Thoracic aorta (tissue), 2 donors: Measurements from ENCODE around the gene DVL2. TPM values are rescaled to one million over a fixed set of nuclear protein-coding genes. Genes with fewer than 3 reads are reported as not detected.
A peak's percentile ranks its signal among the peaks of the same experiment; 100 is the strongest.

ENCODE experiments used
- ATAC-seq: fragments of 150-250 bp; one replicate; pipeline ENCODE4 v1.8.0; 2017; ENCODE audit warnings: low read depth; ENCODE audit not compliant: insufficient number of reproducible peaks, low FRiP score
- DNase-seq: peaks from one replicate; pipeline ENCODE4 v3.0.0-alpha.2; 2020; ENCODE audit warnings: low spot score
- H3K27ac ChIP-seq, 2 donors: fragments of 200-600 bp; sonication (generic); 1 replicate in 1 of 2; 2 replicates in 1 of 2; pipeline ENCODE4 v1.5.1; 2016; ENCODE audit warnings: mild to moderate bottlenecking in 2 of 2, moderate library complexity in 2 of 2
- H3K27me3 ChIP-seq: fragments of 200-600 bp; sonication (generic); replicated peaks from 2 replicates; pipeline ENCODE4 v1.6.0; 2016; ENCODE audit warnings: mild to moderate bottlenecking; ENCODE audit not compliant: insufficient read depth
- H3K36me3 ChIP-seq: fragments of 200-600 bp; sonication (generic); one replicate; pipeline ENCODE4 v1.5.1; 2016
- H3K4me1 ChIP-seq, 2 donors: fragments of 200-600 bp; sonication (generic); 1 replicate in 1 of 2; 2 replicates in 1 of 2; pipeline versions ENCODE4 v1.5.1 to v1.6.0; 2016; ENCODE audit warnings: low read depth in 2 of 2, mild to moderate bottlenecking in 1 of 2; ENCODE audit not compliant: control insufficient read depth in 1 of 2
- H3K4me3 ChIP-seq: fragments of 200-600 bp; sonication (generic); 2 replicates; pipeline ENCODE4 v1.5.1; 2016; ENCODE audit warnings: mild to moderate bottlenecking
- H3K9me3 ChIP-seq: fragments of 200-600 bp; sonication (generic); 2 replicates; pipeline ENCODE4 v1.5.1; 2016
- CTCF ChIP-seq: fragments of 200-600 bp; sonication (generic); IDR thresholded peaks from one replicate; pipeline ENCODE4 v1.5.1; 2019; ENCODE audit warnings: antibody characterized with exemption
- total RNA-seq, 2 donors: library from RNA; depleted of rRNA; stranded (reverse); fragments of >200 nt; gene quantifications; one replicate each; pipeline versions ENCODE4 v1.1.0 to v1.2.3, GENCODE V29; 2016

Gene DVL2
- total RNA-seq, 2 donors from 2014 or later = 52.8 to 68.5 TPM

- no peaks in the 10 kb centered on the region for H3K9me3 ChIP-seq
- ATAC-seq = no peak
- peaks cover 18% of the 10 kb centered on the region for H3K36me3 ChIP-seq
- H3K4me3 ChIP-seq = peak overlapping the region; percentile 98
- no peak for DNase-seq
- no peak for TF ChIP-seq CTCF
- H3K4me1 ChIP-seq = peaks cover 18 to 36% of the 10 kb centered on the region in 2 donors
- H3K27ac ChIP-seq = peak overlapping the region; percentile 99
- H3K27me3 ChIP-seq = no peaks in the 10 kb centered on the region
These were observed 18.8 kb upstream of the DVL2 start for GRCh38 chr17:7253082-7253481.

- H3K4me3 ChIP-seq = peak within 1 kb of the TSS; percentile 98
- ATAC-seq (peak; percentile 52), DNase-seq (peak; percentile 85)
- peaks cover 18 to 36% of the 10 kb centered on the region in 2 donors for H3K4me1 ChIP-seq
- peak within 1 kb of the TSS; percentile 99 for H3K27ac ChIP-seq
- H3K36me3 ChIP-seq = peaks cover 12% of the 10 kb centered on the region
- H3K27me3 ChIP-seq = no peaks in the 10 kb centered on the region
- no peak for TF ChIP-seq CTCF
- no peaks in the 10 kb centered on the region for H3K9me3 ChIP-seq
These were observed 18.1 kb upstream of the DVL2 start, which contains the start of gene ELP5 for GRCh38 chr17:7252176-7253043. ELP5 (plus strand) TSS chr17:7252215; CDS start chr17:7252551, 336 bp downstream.

GRCh38 chr17:7251661-7252175 lies 17.4 kb upstream of the DVL2 start, which contains the start of gene CTDNEP1:
CTDNEP1 (minus strand) TSS chr17:7251734; CDS start chr17:7251296, 438 bp downstream.
- ATAC-seq (peak; percentile 98), DNase-seq (peak; percentile 94)
- Histone ChIP-seq H3K9me3 (no peaks in the 10 kb centered on the region), H3K27me3 (no peaks in the 10 kb centered on the region), H3K27ac (peak within 1 kb of the TSS; percentile 99), H3K4me3 (peak within 1 kb of the TSS; percentile 98), H3K4me1 (peaks cover 18 to 36% of the 10 kb centered on the region in 2 donors), H3K36me3 (peaks cover 13% of the 10 kb centered on the region)
- no peak for TF ChIP-seq CTCF

- Histone ChIP-seq H3K36me3 (peaks cover 18% of the 10 kb centered on the region), H3K27ac (peak overlapping the region; percentile 99), H3K27me3 (no peaks in the 10 kb centered on the region), H3K9me3 (no peaks in the 10 kb centered on the region), H3K4me3 (peak overlapping the region; percentile 98), H3K4me1 (peaks cover 18 to 36% of the 10 kb centered on the region in 2 donors)
- TF ChIP-seq CTCF = no peak
- DNase-seq (no peak), ATAC-seq (no peak)
These were observed 16.6 kb upstream of the DVL2 start for GRCh38 chr17:7250695-7251627.
